RWPE1 (cell line): ENCODE data around the gene SMYD1.

Source experiments
- CTCF ChIA-PET: fragments of 350-600 bp; sonication (Branson Sonifier 250); formaldehyde crosslinking; extraction: SDS; loops from one replicate; lab custom pipeline; 2021; lab: Yijun Ruan, JAX
- POLR2A ChIA-PET: fragments of 400-600 bp; formaldehyde crosslinking; extraction: SDS; loops from one replicate; lab custom pipeline; 2020; ENCODE audit warnings: antibody characterized with exemption; ENCODE audit not compliant: low non-redundant PET; lab: Yijun Ruan, JAX
- DNase-seq: peaks from one replicate; pipeline ENCODE4 v3.0.0; 2012; ENCODE audit warnings: low spot score
- H3K27ac ChIP-seq: fragments of 450-650 bp; 2 replicates; pipeline ENCODE4 v1.5.1; 2017
- CTCF ChIP-seq: fragments of 450-650 bp; conservative IDR thresholded peaks from 2 replicates; pipeline ENCODE4 v1.5.1; 2017; ENCODE audit warnings: low read depth, mild to moderate bottlenecking

The SMYD1 gene

DNA sequence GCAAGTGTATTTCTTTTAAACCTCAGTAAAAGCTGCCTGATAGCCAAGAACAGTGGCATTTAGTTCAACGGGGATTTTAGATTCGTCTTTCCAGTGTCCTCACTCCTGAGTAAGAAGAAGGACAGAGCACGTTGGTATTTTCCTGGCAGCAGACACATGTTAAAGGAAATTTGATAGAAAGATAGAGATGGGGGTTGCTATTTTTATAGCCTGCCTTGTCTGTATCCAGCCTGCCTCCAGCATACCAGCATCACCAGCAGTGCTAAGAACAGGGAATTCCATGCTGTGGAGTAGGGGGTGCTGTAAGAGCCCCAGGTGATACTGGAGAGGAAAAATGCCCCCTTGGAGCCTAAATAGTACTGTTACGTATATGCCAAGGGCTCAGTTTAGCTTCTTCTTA, 1.1 kb upstream of the SMYD1 start:
- no peak overlapping the region for H3K27ac ChIP-seq
- ChIA-PET CTCF (no interaction called here), POLR2A (no interaction called here)
- DNase-seq, result no peak
- no peak for TF ChIP-seq CTCF

GRCh38 chr2:88067189-88067588, 436 bp upstream of the SMYD1 start:
- TF ChIP-seq CTCF, result no peak
- no peak overlapping the region for H3K27ac ChIP-seq
- DNase-seq, result no peak
- CTCF ChIA-PET, result no interaction called here
- POLR2A ChIA-PET, result no interaction called here

GRCh38 chr2:88068044-88068443, 419 bp downstream of the SMYD1 start:
- CTCF ChIA-PET, result no interaction called here
- no peak for DNase-seq
- H3K27ac ChIP-seq, result no peak overlapping the region
- POLR2A ChIA-PET, result no interaction called here
- TF ChIP-seq CTCF, result no peak

- POLR2A ChIA-PET, result no interaction called here
- DNase-seq, result no peak
- no peak overlapping the region for H3K27ac ChIP-seq
- CTCF ChIA-PET, result no interaction called here
- no peak for TF ChIP-seq CTCF
Observed at GRCh38 chr2:88069117-88069516, 1.5 kb downstream of the SMYD1 start.

- no peak for DNase-seq
- CTCF ChIA-PET, result no interaction called here
- H3K27ac ChIP-seq, result no peak overlapping the region
- no peak for TF ChIP-seq CTCF
- POLR2A ChIA-PET, result no interaction called here
Observed at GRCh38 chr2:88070055-88070454, 2.4 kb downstream of the SMYD1 start.

DNA sequence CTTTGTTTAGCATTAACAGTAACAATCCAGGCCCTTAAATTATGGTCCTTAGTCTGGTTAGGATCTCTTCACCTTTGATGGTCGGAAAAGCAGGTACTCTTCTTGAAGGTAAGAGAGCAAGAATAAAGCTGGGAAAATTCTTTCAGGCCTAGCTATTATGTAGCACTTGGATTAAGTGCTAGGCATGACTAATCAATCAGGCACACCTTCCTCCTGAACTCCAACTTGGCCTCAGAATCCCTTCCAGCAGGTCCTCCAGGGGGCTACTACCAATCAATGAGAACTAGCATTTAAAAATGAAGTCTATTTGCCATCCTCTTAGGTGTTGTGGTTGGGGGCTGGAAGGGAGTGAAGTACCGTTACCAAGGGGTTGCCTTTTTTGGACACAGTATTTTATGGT, 3.7 kb downstream of the SMYD1 start:
- CTCF ChIA-PET, result no interaction called here
- TF ChIP-seq CTCF, result no peak
- POLR2A ChIA-PET, result no interaction called here
- no peak for DNase-seq
- no peak overlapping the region for H3K27ac ChIP-seq

DNA sequence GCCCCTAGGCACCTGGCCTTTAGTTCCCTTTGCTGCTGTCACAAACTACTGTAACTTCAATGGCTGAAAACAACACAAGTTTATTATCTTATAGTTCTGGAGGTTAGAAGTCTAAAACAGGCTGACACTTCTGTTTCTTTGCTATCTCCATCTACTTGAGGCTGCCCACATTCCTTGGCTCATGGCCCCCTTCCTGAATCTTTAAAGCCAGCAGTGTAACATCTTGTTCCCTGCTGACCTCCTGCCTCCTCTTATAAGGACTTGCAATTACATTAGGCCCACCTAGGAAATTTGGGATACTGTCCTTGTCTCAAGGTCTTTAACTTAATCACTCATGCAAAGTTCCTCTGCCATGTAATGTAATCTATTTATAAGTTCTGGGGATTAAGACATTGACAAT, 6.5 kb downstream of the SMYD1 start:
- H3K27ac ChIP-seq, result no peak overlapping the region
- no peak for TF ChIP-seq CTCF
- CTCF ChIA-PET, result interaction anchor here (0.5 kb wide), 1 partner anchor 23 kb away, joined by 3 read pairs; no protein-coding TSS in a partner anchor
- POLR2A ChIA-PET, result no interaction called here
- DNase-seq, result no peak
